GM19193 (cell line): Measurements from ENCODE around the gene C16orf92.
A peak's percentile ranks its signal among the peaks of the same experiment; 100 is the strongest.

Source experiments
- POLR2A ChIP-seq: IDR thresholded peaks from 4 replicates; pipeline ENCODE4 v1.6.1; 2011; ENCODE audit not compliant: insufficient read depth, insufficient read length; ENCODE audit errors: extremely low read depth

Gene C16orf92

GRCh38 chr16:29985271-29985811, 37.7 kb upstream of the C16orf92 start:
- TF ChIP-seq POLR2A: no peak

- TF ChIP-seq POLR2A: no peak
These were observed 36.8 kb upstream of the C16orf92 start for GRCh38 chr16:29986231-29986630.

GRCh38 chr16:29986931-29987330, 36.1 kb upstream of the C16orf92 start:
- no peak for TF ChIP-seq POLR2A

DNA sequence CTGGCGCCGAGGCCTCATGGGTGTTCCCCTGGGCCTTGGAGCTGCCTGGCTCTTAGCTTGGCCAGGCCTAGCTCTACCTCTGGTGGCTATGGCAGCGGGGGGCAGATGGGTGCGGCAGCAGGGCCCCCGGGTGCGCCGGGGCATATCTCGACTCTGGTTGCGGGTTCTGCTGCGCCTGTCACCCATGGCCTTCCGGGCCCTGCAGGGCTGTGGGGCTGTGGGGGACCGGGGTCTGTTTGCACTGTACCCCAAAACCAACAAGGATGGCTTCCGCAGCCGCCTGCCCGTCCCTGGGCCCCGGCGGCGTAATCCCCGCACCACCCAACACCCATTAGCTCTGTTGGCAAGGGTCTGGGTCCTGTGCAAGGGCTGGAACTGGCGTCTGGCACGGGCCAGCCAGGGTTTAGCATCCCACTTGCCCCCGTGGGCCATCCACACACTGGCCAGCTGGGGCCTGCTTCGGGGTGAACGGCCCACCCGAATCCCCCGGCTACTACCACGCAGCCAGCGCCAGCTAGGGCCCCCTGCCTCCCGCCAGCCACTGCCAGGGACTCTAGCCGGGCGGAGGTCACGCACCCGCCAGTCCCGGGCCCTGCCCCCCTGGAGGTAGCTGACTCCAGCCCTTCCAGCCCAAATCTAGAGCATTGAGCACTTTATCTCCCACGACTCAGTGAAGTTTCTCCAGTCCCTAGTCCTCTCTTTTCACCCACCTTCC, 35.5 kb upstream of the C16orf92 start:
- TF ChIP-seq POLR2A: no peak

- TF ChIP-seq POLR2A: no peak
These were observed 34.5 kb upstream of the C16orf92 start for GRCh38 chr16:29988346-29989075.

DNA sequence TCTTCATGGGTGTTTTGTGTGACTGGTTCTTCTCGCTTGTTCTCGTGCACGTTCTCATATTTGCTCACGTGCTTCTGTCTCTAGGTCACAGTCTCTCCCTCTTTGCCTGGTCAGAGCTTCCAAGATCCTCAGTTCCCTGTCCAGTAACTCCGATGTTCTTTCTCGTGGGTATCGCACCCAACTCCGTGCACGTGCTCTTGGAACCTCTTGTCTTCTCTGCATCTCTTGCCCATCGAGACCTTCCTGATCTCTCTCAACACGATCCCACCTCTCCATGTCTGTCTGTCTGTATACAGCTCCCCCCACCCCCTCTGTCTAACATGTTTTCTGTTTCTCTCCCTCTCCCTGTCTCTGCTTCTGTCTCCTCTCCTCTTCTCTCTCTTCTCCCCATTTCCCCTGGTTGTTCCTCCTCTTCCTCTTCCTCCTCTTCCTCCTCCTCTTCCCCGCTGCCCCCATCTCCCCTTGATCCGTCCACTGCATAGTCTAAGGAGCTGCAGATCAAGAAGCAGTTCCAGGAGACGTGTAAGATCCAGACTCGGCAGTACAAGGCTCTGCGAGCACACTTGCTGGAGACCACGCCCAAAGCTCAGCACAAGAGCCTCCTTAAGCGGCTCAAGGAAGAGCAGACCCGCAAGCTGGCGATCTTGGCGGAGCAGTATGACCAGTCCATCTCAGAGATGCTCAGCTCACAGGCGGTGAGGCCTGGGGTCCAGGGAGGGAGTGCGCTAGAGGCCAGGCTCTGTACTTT, 33.7 kb upstream of the C16orf92 start:
- TF ChIP-seq POLR2A: no peak

GRCh38 chr16:29990034-29990433, 33.0 kb upstream of the C16orf92 start:
- TF ChIP-seq POLR2A: no peak

DNA sequence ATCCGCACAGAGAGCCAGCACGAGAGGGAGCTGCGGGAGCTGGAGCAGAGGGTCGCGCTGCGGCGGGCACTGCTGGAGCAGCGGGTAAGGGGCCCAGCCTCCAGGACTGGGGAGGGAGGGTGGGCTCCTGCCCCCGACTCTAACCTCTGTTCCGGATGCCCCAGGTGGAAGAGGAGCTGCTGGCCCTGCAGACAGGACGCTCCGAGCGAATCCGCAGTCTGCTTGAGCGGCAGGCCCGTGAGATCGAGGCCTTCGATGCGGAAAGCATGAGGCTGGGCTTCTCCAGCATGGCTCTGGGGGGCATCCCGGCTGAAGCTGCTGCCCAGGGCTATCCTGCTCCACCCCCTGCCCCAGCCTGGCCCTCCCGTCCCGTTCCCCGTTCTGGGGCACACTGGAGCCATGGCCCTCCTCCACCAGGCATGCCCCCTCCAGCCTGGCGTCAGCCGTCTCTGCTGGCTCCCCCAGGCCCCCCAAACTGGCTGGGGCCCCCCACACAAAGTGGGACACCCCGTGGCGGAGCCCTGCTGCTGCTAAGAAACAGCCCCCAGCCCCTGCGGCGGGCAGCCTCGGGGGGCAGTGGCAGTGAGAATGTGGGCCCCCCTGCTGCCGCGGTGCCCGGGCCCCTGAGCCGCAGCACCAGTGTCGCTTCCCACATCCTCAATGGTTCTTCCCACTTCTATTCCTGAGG, 32.0 kb upstream of the C16orf92 start:
- TF ChIP-seq POLR2A: no peak

DNA sequence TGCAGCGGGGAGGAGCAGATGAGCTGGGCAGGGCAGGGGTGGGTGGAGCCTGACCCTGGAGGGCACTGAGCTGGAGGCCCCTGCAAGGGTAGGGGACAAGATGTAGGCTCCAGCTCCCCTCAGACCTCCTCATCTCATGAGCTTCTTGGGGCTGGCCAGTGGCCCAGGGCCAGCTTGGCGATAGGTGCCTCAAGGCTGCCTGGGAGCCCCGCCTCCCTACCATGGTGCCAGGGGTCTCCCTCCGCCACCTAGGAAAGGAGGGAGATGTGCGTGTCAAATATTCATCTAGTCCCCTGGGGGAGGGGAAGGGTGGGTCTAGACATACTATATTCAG, 31.5 kb upstream of the C16orf92 start:
- peak; percentile 27 for TF ChIP-seq POLR2A

- no peak for TF ChIP-seq POLR2A
These were observed 30.5 kb upstream of the C16orf92 start for GRCh38 chr16:29992344-29992967.

DNA sequence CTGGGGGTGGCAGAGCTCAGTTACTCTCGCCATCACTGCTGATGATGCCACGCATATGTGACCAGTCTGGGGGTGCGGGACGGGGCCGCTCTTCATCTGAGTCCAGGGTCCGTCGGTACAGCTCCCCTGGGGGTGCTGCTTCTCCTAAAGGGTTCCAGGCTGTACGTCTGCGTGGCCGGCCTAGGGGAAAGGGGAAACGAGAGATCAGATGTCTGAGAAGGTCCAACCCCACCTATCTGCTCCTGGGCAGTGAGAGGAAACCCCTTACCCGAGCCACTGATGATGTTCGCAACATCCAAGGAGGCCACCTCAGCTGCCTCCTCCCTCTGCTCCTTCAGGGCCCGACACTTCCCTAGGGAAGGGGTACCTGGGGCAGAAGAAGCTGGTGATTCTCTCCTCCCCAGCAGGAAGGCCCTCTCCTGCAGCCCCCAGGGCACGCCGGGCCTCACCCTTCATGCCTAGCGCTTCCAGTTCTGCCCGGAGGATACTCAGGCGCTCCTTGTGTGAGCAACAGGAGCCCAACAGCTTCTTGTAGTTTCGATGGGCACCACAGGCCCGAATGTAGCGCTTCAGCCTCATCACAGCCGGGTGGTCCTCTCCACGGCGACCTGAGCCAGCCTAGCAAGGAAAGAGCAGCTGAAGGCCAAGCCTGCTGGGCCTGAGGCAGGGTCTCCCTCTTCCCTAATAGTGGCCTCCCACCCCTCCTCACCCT, 29.7 kb upstream of the C16orf92 start:
- no peak for TF ChIP-seq POLR2A

- TF ChIP-seq POLR2A: no peak
These were observed 28.9 kb upstream of the C16orf92 start for GRCh38 chr16:29993903-29994599.

DNA sequence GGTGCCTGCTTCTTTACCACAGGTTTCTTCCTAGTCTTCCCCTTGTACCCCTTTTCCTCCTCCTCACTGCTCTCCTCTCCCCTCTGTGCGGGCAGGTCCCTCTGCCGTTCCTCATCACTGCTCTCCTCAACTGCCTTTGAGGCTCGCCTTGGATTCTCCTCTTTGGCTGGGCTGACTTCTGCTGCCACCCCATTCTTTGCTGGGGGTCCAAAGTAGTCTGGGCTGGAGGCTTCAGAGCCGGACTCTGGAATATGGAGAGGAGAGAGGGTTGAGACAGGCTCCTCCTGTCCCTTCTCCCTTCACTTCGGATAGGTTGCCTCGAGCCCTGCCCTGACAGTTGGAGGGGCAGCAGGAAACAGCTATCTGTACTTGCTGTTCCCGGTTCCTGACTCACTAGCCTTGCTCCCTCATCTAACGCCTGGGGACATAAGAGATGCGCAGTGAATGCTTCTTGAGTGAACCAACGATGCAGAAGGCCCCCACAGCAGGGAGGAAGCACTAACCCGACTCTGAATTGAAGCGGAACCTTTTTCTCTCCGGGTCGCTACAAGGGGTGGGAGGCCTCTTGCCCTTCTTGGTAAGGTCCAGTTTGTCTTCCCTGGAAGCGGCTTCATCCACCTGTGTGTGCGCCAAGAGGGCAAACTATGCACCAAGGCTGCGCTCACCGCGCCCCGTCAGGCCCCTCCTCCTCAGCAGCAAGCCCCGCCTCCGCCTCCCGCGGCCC, 28.2 kb upstream of the C16orf92 start:
- no peak for TF ChIP-seq POLR2A
